GM19043 (cell line): Measurements from ENCODE around the gene MAP2K5.
A peak's percentile ranks its signal among the peaks of the same experiment; 100 is the strongest.

Source experiments
- ATAC-seq: cut with Tn5 transposase; IDR thresholded peaks from one replicate; pipeline ENCODE4 v1.9.1; 2021; ENCODE audit warnings: low read depth; ENCODE audit not compliant: unreplicated experiment

MAP2K5 gene

DNA sequence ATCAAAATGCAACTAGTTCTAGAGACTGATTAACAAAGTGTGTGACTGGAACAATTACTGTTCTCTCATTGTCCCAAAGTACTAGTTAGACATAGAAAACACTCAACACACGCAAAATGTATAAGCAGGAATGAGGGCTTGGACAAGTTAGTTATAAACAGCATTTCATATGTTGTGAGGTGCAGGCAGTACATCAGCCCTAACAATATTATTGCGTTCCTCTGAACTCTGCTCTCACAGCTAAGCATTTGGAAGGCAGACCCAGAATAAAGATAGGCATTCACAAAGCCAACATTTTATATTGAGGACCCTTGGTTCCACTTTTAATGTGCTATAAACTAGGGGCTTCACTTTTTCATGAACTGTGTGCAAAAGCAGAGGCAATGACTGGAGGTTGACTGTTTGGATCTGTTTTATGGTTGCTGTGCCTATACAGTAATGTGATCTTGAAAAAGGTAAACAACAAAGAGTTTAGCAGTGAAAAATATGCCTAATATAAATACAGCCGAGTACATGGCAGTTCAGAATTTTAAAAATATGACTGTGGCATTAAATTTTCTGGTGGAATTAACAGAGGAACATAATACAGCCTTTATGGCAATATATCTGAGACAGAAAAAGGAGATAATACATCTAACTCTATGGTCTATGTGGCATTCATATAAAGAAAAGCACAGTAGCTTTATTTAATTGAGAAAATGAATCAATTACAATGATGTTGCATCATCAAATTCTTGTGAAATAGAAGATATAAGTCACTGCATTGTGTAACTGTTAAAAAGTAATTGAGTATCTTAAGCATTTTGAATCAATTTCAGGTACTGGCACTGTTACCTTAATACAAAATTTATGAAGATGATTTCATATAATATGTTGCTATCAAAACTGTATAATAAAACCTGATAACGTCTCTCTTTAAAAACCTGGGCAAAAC lies 202.8 kb downstream of the MAP2K5 start:
- ATAC-seq, result no peak

- no peak for ATAC-seq
These were observed 203.5 kb downstream of the MAP2K5 start for GRCh38 chr15:67746022-67746421.

DNA sequence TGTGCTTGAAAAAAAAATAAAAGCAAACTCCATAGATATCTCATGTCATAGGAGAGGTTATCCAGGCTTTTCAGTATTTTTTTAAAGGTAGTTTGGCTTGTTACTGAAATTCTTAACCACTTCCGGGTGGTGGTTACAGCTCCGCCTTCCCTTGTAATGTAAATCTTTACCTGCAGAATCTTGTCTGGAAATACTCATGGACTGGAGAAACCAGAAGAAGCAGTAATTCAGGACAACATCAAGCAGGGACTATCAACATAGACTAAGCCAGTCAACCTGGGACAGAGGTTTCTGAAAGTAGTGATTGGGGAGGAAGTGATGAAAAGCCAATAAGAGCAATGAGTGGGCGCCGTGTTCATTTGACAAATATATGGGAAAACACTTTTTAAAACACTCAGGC lies 203.9 kb downstream of the MAP2K5 start:
- no peak for ATAC-seq

DNA sequence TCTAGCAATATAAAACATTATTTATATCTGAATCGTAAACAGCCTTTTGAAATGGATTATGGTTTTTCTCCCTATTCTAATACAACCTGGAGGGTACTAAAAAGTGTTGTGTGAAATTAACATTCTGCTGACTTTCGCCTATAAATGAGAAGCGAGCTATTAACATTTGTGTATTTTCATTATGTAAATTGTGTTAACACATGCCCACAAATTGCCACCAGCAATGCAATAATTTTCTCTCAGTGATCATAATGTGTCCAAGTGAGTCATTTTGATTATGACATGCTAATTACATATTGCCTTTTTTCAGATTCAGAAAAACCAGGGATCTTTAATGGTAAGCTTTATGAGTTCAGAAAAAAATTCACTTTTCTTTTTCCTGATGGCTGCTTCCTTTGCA lies 205.4 kb downstream of the MAP2K5 start:
- no peak for ATAC-seq

- ATAC-seq, result no peak
These were observed 207.9 kb downstream of the MAP2K5 start for GRCh38 chr15:67750371-67750770.

- ATAC-seq, result no peak
These were observed 211.4 kb downstream of the MAP2K5 start for GRCh38 chr15:67753891-67754290.

DNA sequence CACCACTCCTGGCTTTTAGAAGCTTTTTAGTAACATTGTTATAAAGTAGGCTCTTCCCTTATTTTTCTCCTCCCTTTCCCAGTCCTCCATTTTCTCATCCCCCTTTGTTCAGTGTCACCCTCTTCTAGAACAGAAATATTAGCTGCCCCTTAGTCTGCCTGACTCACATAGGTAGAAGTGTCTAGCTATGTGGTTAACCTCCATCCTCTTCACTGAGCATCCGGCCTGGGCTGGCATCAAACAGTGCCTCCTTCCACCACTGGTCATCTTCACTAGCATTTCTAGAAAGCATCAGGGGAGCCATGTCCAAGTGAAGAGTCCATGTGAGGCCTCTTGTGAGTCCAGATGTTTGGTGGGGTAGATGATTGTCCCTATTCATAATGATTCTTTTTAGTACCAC lies 212.8 kb downstream of the MAP2K5 start:
- no peak for ATAC-seq

GRCh38 chr15:67755936-67756335 lies 213.4 kb downstream of the MAP2K5 start:
- no peak for ATAC-seq

DNA sequence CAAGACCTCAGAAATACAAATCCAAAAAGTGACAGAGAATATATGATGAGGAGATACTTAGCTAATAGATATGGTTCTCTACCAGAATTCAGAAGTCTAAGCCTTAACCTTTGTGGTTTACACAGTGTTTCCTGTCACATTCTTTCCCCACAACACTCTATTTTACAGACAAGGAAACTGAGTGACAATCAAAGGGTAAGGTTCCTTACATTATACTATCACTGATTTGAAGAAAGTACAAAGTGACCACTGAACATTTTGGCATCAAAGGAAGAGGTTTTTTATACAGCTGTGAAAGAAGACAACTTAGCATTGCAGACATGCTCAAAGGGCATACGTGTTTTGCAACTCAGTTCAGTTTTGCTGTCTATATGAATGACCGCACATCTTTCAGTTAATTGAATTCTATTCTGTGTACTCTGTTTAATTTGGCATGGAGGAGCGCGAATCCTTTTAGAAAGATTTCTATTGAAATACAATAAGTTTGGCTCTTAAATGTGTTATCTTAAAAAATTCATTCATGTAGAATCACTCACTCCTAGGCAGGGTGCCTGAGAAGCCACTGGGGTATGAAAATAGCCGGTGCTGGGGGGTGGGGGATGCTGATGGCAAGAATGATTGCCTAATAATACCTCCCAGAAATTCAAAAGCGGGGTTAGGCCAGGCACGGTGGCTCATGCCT lies 216.3 kb downstream of the MAP2K5 start:
- ATAC-seq, result no peak

DNA sequence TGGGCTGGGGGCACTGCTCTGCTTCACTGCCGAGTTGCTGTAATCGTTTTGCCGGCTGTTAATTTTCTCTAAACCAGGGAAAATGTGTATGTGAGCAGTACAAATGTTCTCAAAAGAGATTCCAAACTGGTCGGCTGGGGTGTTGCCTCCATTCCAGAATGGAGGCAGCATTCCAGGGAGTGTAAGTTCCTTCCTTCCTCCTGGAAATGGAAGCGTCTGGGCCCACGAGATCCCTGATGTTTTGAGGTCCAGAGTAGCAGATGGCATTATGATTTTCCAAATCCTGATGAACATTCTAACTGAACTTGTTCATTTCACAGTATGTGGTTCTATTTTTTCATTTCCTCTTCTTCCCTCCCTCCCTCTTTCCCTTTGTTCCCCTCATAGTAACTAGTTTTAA lies 218.4 kb downstream of the MAP2K5 start:
- no peak for ATAC-seq

GRCh38 chr15:67761343-67761742 lies 218.8 kb downstream of the MAP2K5 start:
- ATAC-seq, result no peak

DNA sequence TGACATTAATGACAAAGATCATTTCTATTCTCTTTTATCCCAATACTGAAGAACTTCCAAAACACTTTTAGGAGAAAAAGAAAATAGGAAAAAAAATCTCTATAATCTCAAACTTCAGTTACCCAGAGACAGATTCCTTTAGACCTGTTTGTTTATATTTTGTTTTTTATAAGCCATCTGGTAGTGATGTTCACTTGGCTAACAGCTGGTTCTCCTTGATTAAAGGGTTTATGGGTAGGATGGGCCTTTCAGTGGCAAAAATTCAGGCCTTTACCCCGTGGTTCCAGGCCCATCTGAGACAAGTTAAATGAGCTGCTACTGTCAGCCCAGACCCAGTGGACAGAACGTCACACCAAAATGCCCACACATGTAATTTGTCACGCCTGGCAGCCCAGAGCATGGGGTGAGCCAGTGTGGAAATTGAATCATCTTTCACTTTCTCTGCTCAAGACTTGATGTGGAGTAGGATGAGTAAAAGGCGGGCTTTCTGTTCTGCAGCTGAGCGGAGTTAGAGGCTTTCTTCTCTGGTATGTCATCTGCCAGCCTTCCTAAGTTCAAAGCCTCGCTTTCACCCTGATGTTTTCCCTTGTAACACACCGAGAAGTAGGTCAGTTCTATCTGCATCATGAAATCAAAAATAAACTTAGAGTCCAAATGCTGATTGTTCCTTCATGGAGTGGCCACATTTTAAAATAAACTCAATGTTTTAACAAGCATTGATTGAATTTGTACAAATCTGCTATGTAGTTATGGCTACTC lies 220.3 kb downstream of the MAP2K5 start:
- ATAC-seq, result peak; percentile 92

GRCh38 chr15:67765701-67766100 lies 223.2 kb downstream of the MAP2K5 start:
- no peak for ATAC-seq

DNA sequence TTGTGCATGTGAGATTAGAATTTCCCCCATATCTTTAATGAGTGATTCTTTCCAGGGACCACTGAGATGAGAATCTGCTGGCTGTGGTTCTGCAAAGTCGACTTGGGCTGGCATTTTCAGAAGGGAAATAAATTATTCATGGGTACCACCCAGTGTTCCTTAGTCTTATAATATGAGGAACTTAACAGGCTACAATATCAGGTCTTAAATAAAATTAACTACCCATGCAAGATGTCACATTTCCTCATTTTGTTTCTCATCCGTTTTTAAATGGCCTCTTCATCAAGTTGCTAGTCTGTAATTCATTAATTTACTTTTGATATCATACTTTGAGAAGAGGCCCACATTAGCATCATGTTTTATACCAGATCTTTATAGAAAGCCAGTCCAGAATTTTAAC lies 224.5 kb downstream of the MAP2K5 start:
- no peak for ATAC-seq

GRCh38 chr15:67768313-67768977 lies 225.9 kb downstream of the MAP2K5 start:
- ATAC-seq, result no peak

DNA sequence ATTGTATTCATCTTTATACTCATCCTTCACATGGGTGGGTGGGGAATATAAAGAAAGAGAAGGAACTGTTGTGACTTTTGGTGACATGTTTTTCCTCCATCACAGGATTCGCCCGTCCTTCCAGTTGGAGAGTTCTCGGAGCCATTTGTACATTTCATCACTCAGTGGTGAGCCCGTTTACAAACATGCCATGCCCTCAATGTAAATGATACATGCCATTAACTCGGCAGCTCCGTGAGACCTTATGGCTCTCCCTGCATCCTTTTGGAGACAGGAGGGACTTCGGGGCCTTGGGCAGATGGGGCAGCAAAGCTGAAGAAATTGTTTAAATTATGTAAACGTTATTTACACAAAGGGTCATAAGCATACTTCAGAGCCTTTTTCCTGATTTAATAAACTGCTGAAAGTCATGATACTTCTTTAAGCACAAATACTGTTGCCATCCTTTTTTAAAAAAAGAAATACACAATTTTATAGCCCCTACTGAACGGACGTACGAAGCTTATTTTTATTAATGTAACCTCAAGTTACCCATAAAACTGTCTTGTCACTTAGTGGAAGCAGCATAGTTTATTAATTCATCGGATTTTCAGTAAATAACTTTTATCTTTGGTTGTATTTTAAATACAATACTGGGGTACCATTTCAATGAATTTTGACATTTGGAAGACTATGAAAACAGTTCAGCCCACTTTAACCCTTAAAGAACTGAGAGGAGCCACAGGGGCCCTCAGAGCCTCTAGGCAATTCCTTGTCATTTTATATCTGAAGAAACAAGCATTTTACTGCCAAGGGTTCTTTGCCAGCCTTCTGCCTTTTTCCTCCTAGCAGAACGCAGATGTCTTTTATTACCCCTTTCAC lies 227.2 kb downstream of the MAP2K5 start:
- ATAC-seq, result no peak

GRCh38 chr15:67770358-67770628 lies 227.8 kb downstream of the MAP2K5 start:
- no peak for ATAC-seq

- no peak for ATAC-seq
These were observed 228.8 kb downstream of the MAP2K5 start for GRCh38 chr15:67771189-67771800.

GRCh38 chr15:67774626-67775025 lies 232.1 kb downstream of the MAP2K5 start:
- no peak for ATAC-seq

GRCh38 chr15:67775250-67775649 lies 232.7 kb downstream of the MAP2K5 start:
- ATAC-seq, result no peak
